ENCODE measurements around the gene LDLRAP1. TPM values are rescaled to one million over a fixed set of nuclear protein-coding genes. Genes with fewer than 3 reads are reported as not detected.

Gene LDLRAP1
- total and polyA plus RNA-seq, 8 donors, result 10.6 to 73.7 (median 17.6) TPM; not detected in 1

- H3K27me3 ChIP-seq, result peaks cover 0 to 6% (median 4%) of the 10 kb centered on the region in 3 donors
- no peak overlapping the region for H3K27ac ChIP-seq
- no peak overlapping the region for H3K4me3 ChIP-seq
- H3K36me3 ChIP-seq, result no peaks in the 10 kb centered on the region
- no peak for DNase-seq
- H3K4me1 ChIP-seq, result peaks cover 20 to 55% (median 41%) of the 10 kb centered on the region in 4 donors
- intact Hi-C loops (cut with DNase I; ENCODE audit: low total_unique reads), result loop anchor here (5.0 kb wide), 1 partner anchor 194 kb away; no protein-coding TSS in a partner anchor
- WGBS, 5 donors, result 84 to 96% (median 88%) methylated on average over 3 of the region's 3 CpGs
- no peaks in the 10 kb centered on the region for H3K9me3 ChIP-seq
- TF ChIP-seq POLR2A (IDR thresholded peaks at IDR 0.05) (no peak), EP300 (IDR thresholded peaks at IDR 0.05) (no peak), POLR2AphosphoS5 (IDR thresholded peaks at IDR 0.05) (no peak)
- TF ChIP-seq, protein P1, sequence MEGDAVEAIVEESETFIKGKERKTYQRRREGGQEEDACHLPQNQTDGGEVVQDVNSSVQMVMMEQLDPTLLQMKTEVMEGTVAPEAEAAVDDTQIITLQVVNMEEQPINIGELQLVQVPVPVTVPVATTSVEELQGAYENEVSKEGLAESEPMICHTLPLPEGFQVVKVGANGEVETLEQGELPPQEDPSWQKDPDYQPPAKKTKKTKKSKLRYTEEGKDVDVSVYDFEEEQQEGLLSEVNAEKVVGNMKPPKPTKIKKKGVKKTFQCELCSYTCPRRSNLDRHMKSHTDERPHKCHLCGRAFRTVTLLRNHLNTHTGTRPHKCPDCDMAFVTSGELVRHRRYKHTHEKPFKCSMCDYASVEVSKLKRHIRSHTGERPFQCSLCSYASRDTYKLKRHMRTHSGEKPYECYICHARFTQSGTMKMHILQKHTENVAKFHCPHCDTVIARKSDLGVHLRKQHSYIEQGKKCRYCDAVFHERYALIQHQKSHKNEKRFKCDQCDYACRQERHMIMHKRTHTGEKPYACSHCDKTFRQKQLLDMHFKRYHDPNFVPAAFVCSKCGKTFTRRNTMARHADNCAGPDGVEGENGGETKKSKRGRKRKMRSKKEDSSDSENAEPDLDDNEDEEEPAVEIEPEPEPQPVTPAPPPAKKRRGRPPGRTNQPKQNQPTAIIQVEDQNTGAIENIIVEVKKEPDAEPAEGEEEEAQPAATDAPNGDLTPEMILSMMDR (IDR thresholded peaks at IDR 0.05), result no peak
Measured at GRCh38 chr1:25613091-25613490, 69.7 kb downstream of the LDLRAP1 start.

- peaks cover 0 to 6% (median 4%) of the 10 kb centered on the region in 3 donors for H3K27me3 ChIP-seq
- WGBS, 5 donors, result 55 to 74% (median 60%) methylated on average over 4 of the region's 4 CpGs
- H3K27ac ChIP-seq, result peak overlapping the region in 1 of 5 donors; percentile 18
- H3K4me1 ChIP-seq, result peaks cover 30 to 56% (median 46%) of the 10 kb centered on the region in 4 donors
- no peaks in the 10 kb centered on the region for H3K9me3 ChIP-seq
- H3K36me3 ChIP-seq, result no peaks in the 10 kb centered on the region
- TF ChIP-seq, protein P1 (IDR thresholded peaks at IDR 0.05), result no peak
- TF ChIP-seq EP300 (IDR thresholded peaks at IDR 0.05) (no peak), POLR2A (IDR thresholded peaks at IDR 0.05) (no peak), POLR2AphosphoS5 (IDR thresholded peaks at IDR 0.05) (no peak)
- H3K4me3 ChIP-seq, result no peak overlapping the region
- intact Hi-C loops (cut with DNase I; ENCODE audit: low total_unique reads), result loop anchor here (5.0 kb wide), 1 partner anchor 193 kb away; no protein-coding TSS in a partner anchor
- DNase-seq, result no peak
Measured at GRCh38 chr1:25614501-25615171, 71.2 kb downstream of the LDLRAP1 start.

DNA sequence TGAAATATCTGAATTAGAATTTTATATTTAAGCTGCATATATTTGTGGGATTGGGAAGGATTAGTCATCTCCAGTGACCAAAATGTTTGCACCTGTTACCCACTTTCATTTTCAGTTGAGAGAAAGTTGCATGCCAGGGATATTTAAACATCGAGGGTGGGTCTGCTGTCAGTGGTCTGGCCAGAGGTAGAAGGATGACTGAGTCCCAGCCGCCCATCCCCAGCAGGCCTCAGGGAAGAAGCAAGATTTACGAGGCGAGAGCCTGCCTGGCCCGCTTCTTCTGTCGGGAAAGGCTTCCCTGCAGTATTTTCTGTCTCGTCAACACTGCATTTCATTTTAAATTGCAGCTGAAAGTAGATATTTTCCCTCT lies 71.8 kb downstream of the LDLRAP1 start:
- no peak for TF ChIP-seq POLR2AphosphoS5 (IDR thresholded peaks at IDR 0.05)
- no peak for TF ChIP-seq POLR2A (IDR thresholded peaks at IDR 0.05)
- TF ChIP-seq EP300 (IDR thresholded peaks at IDR 0.05), result no peak
- TF ChIP-seq, protein P1 (IDR thresholded peaks at IDR 0.05), result no peak
- intact Hi-C loops (cut with DNase I; ENCODE audit: low total_unique reads), result no loop called here
- H3K4me3 ChIP-seq, result no peak overlapping the region
- WGBS, 5 donors, result 53 to 69% (median 62%) methylated on average over 7 of the region's 7 CpGs
- H3K27ac ChIP-seq, result peak overlapping the region in 3 of 5 donors; percentile 84 to 89 (median 85)
- peaks cover 0 to 6% (median 4%) of the 10 kb centered on the region in 3 donors for H3K27me3 ChIP-seq
- H3K36me3 ChIP-seq, result no peaks in the 10 kb centered on the region
- peaks cover 30 to 56% (median 49%) of the 10 kb centered on the region in 4 donors for H3K4me1 ChIP-seq
- no peaks in the 10 kb centered on the region for H3K9me3 ChIP-seq
- DNase-seq, result no peak

DNA sequence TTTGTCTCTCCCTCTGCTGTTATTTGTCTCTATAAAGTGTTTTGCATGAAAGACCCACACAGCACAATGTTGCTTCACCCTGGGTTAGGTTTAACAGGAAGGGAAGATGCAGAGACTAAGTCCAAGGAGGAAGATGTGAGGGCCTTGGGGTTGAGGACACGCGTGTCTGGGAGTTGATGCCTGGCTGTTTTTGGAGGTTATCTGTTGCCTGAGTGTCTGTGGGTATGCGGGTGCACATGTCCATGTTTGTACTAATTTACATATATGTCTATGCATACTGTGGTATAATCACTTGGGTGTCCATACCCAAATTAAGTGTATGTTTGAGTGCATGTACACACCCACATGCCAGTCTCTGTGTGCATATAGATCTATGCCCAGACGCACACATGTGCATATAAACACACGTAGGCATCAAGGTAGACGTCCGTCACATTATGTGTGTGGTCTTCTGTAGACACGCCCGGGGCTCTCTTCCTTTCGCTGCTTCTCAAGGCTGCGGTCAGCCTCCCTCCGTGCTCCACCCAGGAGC lies 72.2 kb downstream of the LDLRAP1 start:
- WGBS, 5 donors, result 11 to 22% (median 18%) methylated on average over 12 of the region's 12 CpGs
- Histone ChIP-seq H3K27ac (peak overlapping the region; percentile 77 to 89 (median 84)), H3K4me3 (peak overlapping the region; percentile 58 to 99 (median 80)), H3K4me1 (peaks cover 34 to 56% (median 51%) of the 10 kb centered on the region in 4 donors), H3K9me3 (no peaks in the 10 kb centered on the region), H3K36me3 (no peaks in the 10 kb centered on the region), H3K27me3 (peaks cover 0 to 6% (median 4%) of the 10 kb centered on the region in 3 donors)
- TF ChIP-seq EP300 (IDR thresholded peaks at IDR 0.05), result no peak
- TF ChIP-seq, protein P1 (IDR thresholded peaks at IDR 0.05), result no peak
- no peak for TF ChIP-seq POLR2AphosphoS5 (IDR thresholded peaks at IDR 0.05)
- no peak for TF ChIP-seq POLR2A (IDR thresholded peaks at IDR 0.05)
- intact Hi-C loops (cut with DNase I; ENCODE audit: low total_unique reads), result no loop called here
- no peak for DNase-seq
